K562 (cell line): ENCODE results near the gene NET1. TPM values are rescaled to one million over a fixed set of nuclear protein-coding genes. Genes with fewer than 3 reads are reported as not detected.
A peak's percentile ranks its signal among the peaks of the same experiment; 100 is the strongest.

Source experiments
- ARID2 ChIP-seq: fragments of 450-650 bp; IDR thresholded peaks from 2 replicates; pipeline ENCODE4 v1.6.1; 2017; ENCODE audit warnings: antibody characterized with exemption, mild to moderate bottlenecking
- CCAR2 ChIP-seq: fragments of 200-400 bp; formaldehyde crosslinking; IDR thresholded peaks from 2 replicates; pipeline ENCODE4 v1.6.1; 2017; ENCODE audit warnings: mild to moderate bottlenecking, low read depth, low read length
- CTBP1 ChIP-seq: fragments of 450-650 bp; IDR thresholded peaks from 2 replicates; pipeline ENCODE4 v1.6.1; 2016; ENCODE audit warnings: borderline replicate concordance
- ELF1 ChIP-seq: fragments of 200-800 bp; sonication (Bioruptor generic); IDR thresholded peaks from 2 replicates; pipeline ENCODE4 v1.6.1; 2016; ENCODE audit warnings: missing genetic modification characterization, missing compliant biosample characterization
- EWSR1 ChIP-seq: fragments of 450-650 bp; IDR thresholded peaks from 2 replicates; pipeline ENCODE4 v1.6.1; 2018; ENCODE audit warnings: borderline replicate concordance, mild to moderate bottlenecking, low read depth, moderate library complexity; ENCODE audit not compliant: partially characterized antibody
- KAT2B ChIP-seq: IDR thresholded peaks from one replicate; pipeline ENCODE4 v1.6.1; 2012; ENCODE audit warnings: low read depth, mild to moderate bottlenecking, control low read depth, inconsistent platforms, low read length, moderate library complexity
- MAFK ChIP-seq: IDR thresholded peaks from 2 replicates; pipeline ENCODE4 v1.6.1; 2011; ENCODE audit warnings: low read length, improper control_type of control experiment
- MEIS2 ChIP-seq: fragments of 450-650 bp; IDR thresholded peaks from 2 replicates; pipeline ENCODE4 v1.6.1; 2014; ENCODE audit warnings: mild to moderate bottlenecking; ENCODE audit not compliant: partially characterized antibody
- MYC ChIP-seq, 2 experiments: fragments of 250-450 bp in 1 of 2; sonication (Bioruptor Pico) in 1 of 2; IDR thresholded peaks; 2 replicates each; pipeline versions ENCODE4 v1.5.1 to v1.6.1; 2012 to 2021; ENCODE audit warnings: low read depth in 2 of 2, borderline replicate concordance in 1 of 2, improper control_type of control experiment in 1 of 2, low read length in 1 of 2, mild to moderate bottlenecking in 1 of 2, moderate library complexity in 1 of 2
- NR4A1 ChIP-seq, 2 experiments: fragments of 250-450 bp in 1 of 2; fragments of 450-650 bp in 1 of 2; sonication (Bioruptor Pico) in 1 of 2; IDR thresholded peaks; 2 replicates each; pipeline versions ENCODE4 v1.4.0 to v1.6.1; 2016 to 2020; ENCODE audit warnings: mild to moderate bottlenecking in 2 of 2, missing compliant biosample characterization in 1 of 2, missing genetic modification characterization in 1 of 2, moderate library complexity in 1 of 2
- POLR2AphosphoS2 ChIP-seq: IDR thresholded peaks from 2 replicates; pipeline ENCODE4 v1.6.1; 2012; ENCODE audit warnings: low read length, improper control_type of control experiment
- POLR2G ChIP-seq: fragments of 200-400 bp; formaldehyde crosslinking; IDR thresholded peaks from 2 replicates; pipeline ENCODE4 v1.6.1; 2017; ENCODE audit warnings: low read depth, mild to moderate bottlenecking, antibody characterized with exemption, low read length, moderate library complexity
- RFX5 ChIP-seq: IDR thresholded peaks from 2 replicates; pipeline ENCODE4 v1.6.1; 2011; ENCODE audit warnings: low read depth, mild to moderate bottlenecking, improper control_type of control experiment, low read length
- SMARCA4 ChIP-seq: fragments of 450-650 bp; IDR thresholded peaks from 2 replicates; pipeline ENCODE4 v1.6.1; 2016
- SMARCA5 ChIP-seq: fragments of 450-650 bp; IDR thresholded peaks from 2 replicates; pipeline ENCODE4 v1.6.1; 2016
- SMARCE1 ChIP-seq: fragments of 450-650 bp; IDR thresholded peaks from 2 replicates; pipeline ENCODE4 v1.7.1; 2016; ENCODE audit warnings: mild to moderate bottlenecking
- TAF9B ChIP-seq: fragments of 450-650 bp; IDR thresholded peaks from 2 replicates; pipeline ENCODE4 v1.6.1; 2018; ENCODE audit warnings: mild to moderate bottlenecking; ENCODE audit not compliant: partially characterized antibody
- ZFX ChIP-seq: sonication (generic); formaldehyde crosslinking; IDR thresholded peaks from 2 replicates; pipeline ENCODE4 v1.8.0; 2022; ENCODE audit warnings: mild to moderate bottlenecking, missing genetic modification reagents, moderate library complexity
- ZNF668 ChIP-seq: fragments of 250-450 bp; sonication (Bioruptor Pico); IDR thresholded peaks from 2 replicates; pipeline ENCODE4 v1.8.0; 2022; ENCODE audit warnings: mild to moderate bottlenecking, inconsistent platforms
- ZZZ3 ChIP-seq: fragments of 450-650 bp; IDR thresholded peaks from 2 replicates; pipeline ENCODE4 v1.6.1; 2016; ENCODE audit warnings: antibody characterized with exemption, mild to moderate bottlenecking, moderate library complexity
- polyA plus RNA-seq, 8 experiments: library from polyadenylated mRNA; depleted of rRNA in 4 of 8; stranded (reverse) in 5 of 8; unstranded in 3 of 8; fragments of >200 nt; fragmentation: Nextera tagmentation in 2 of 8; fragmentation: Illumina TruSeq in 1 of 8; extraction: Ambion mirVana in 2 of 8; extraction: Trizol in 1 of 8; gene quantifications; 2 replicates each; pipeline versions ENCODE4 v1.2.1 to v1.2.3, GENCODE V29; 2011 to 2014; ENCODE audit warnings: inconsistent platforms in 1 of 8, missing spikeins in 1 of 8
- total RNA-seq, 7 experiments: library from RNA; depleted of rRNA in 6 of 7; stranded (reverse); fragments of >200 nt in 6 of 7; fragmentation: Illumina TruSeq in 2 of 7; extraction: Trizol in 2 of 7; gene quantifications; 2 replicates each; pipeline versions ENCODE4 v1.2.1 to v1.2.3, GENCODE V29; 2011 to 2021; ENCODE audit warnings: low replicate concordance in 1 of 7
- TF ChIP-seq, protein P1 (sequence below), 2 experiments: fragments of 450-650 bp; conservative IDR thresholded peaks; 2 replicates each; pipeline ENCODE4 v1.6.1; 2017; ENCODE audit warnings: mild to moderate bottlenecking in 2 of 2, moderate library complexity in 2 of 2
- TF ChIP-seq, protein P2 (sequence below): sonication (generic); formaldehyde crosslinking; IDR thresholded peaks from 2 replicates; pipeline ENCODE4 v1.8.0; 2022; ENCODE audit warnings: mild to moderate bottlenecking, missing genetic modification reagents
- TF ChIP-seq, protein P3 (sequence below): fragments of 450-650 bp; IDR thresholded peaks from 2 replicates; pipeline ENCODE4 v1.7.0; 2016; ENCODE audit warnings: borderline replicate concordance

The NET1 gene
- total and polyA plus RNA-seq, 9 of the 15 experiments (the other 6 are each of a cell fraction or from before 2014, with no cell fraction given): 47.4 to 258 (median 106) TPM

DNA sequence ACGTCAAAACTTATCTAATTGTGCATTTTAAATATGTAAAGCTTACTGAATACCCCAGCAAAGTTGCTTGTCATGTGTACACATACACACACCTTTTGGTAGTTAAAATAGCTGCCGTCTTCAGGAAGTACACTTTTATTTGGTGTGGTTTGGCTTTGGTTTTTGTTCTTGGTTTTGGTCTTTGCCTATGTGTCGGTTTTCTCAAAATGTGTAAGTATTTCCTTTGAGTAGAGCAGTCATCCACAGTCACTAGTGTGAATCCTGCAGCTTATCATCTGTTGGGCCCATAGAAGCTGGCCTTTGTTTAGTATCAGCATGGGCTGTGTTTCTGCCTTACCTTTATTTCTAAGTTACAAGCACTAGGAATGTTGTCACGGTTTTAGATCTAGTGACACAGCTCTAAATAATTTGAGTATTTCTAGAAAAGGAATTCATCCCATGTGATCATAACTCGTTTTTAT, 35.3 kb downstream of the NET1 start (continued):
- no peak for TF ChIP-seq ARID2
- peak; percentile 11; the same call in 1 of the 2 replicates for TF ChIP-seq RFX5
- no peak for TF ChIP-seq ELF1
- TF ChIP-seq SMARCA4: no peak
- no peak for TF ChIP-seq NR4A1 (CRISPR knock-in tag; IDR thresholded peaks at IDR 0.05)
- TF ChIP-seq NR4A1 (tag; IDR thresholded peaks at IDR 0.05): no peak
- TF ChIP-seq CTBP1: no peak
- no peak for TF ChIP-seq CCAR2
- TF ChIP-seq, protein P1, sequence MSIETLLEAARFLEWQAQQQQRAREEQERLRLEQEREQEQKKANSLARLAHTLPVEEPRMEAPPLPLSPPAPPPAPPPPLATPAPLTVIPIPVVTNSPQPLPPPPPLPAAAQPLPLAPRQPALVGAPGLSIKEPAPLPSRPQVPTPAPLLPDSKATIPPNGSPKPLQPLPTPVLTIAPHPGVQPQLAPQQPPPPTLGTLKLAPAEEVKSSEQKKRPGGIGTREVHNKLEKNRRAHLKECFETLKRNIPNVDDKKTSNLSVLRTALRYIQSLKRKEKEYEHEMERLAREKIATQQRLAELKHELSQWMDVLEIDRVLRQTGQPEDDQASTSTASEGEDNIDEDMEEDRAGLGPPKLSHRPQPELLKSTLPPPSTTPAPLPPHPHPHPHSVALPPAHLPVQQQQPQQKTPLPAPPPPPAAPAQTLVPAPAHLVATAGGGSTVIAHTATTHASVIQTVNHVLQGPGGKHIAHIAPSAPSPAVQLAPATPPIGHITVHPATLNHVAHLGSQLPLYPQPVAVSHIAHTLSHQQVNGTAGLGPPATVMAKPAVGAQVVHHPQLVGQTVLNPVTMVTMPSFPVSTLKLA (conservative IDR thresholded peaks at IDR 0.05): peak in 1 of 2 experiments; percentile 32; a peak in 1 of 4 replicates
- TF ChIP-seq SMARCA5: peak; percentile 18; the same call in 1 of the 2 replicates
- TF ChIP-seq, protein P2, sequence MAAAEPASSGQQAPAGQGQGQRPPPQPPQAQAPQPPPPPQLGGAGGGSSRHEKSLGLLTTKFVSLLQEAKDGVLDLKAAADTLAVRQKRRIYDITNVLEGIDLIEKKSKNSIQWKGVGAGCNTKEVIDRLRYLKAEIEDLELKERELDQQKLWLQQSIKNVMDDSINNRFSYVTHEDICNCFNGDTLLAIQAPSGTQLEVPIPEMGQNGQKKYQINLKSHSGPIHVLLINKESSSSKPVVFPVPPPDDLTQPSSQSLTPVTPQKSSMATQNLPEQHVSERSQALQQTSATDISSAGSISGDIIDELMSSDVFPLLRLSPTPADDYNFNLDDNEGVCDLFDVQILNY: no peak
- 0 out of 2 replicates have a peak, but pooled peaks have one; percentile 36 for TF ChIP-seq SMARCE1
- TF ChIP-seq KAT2B: no peak
- TF ChIP-seq, protein P3, sequence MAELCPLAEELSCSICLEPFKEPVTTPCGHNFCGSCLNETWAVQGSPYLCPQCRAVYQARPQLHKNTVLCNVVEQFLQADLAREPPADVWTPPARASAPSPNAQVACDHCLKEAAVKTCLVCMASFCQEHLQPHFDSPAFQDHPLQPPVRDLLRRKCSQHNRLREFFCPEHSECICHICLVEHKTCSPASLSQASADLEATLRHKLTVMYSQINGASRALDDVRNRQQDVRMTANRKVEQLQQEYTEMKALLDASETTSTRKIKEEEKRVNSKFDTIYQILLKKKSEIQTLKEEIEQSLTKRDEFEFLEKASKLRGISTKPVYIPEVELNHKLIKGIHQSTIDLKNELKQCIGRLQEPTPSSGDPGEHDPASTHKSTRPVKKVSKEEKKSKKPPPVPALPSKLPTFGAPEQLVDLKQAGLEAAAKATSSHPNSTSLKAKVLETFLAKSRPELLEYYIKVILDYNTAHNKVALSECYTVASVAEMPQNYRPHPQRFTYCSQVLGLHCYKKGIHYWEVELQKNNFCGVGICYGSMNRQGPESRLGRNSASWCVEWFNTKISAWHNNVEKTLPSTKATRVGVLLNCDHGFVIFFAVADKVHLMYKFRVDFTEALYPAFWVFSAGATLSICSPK: no peak
- 0 out of 2 replicates have a peak, but pooled peaks have one; percentile 26 for TF ChIP-seq MYC (IDR thresholded peaks at IDR 0.05; ENCODE audit: low read depth, low read length)
- no peak for TF ChIP-seq MYC (CRISPR knock-in tag; IDR thresholded peaks at IDR 0.05; ENCODE audit: borderline replicate concordance, low read depth)
- TF ChIP-seq ZNF668 (CRISPR knock-in tag): no peak
- peak; percentile 40 for TF ChIP-seq TAF9B
- TF ChIP-seq MAFK: 0 out of 2 replicates have a peak, but pooled peaks have one; percentile 2
- no peak for TF ChIP-seq MEIS2
- TF ChIP-seq POLR2G: peak; percentile 27; the same call in 1 of the 2 replicates
- TF ChIP-seq EWSR1: no peak
- TF ChIP-seq ZFX: peak; percentile 24; the same call in 1 of the 2 replicates
- peak; percentile 83; the same call in 1 of the 2 replicates for TF ChIP-seq POLR2AphosphoS2
- no peak for TF ChIP-seq ZZZ3
